Brain pericyte (primary cell): ENCODE measurements around the gene CCPG1.

Experiments
- DNase-seq: peaks from one replicate; pipeline ENCODE4 v3.0.0-alpha.2; 2012; ENCODE audit warnings: low read depth, low spot score

Gene CCPG1

DNA sequence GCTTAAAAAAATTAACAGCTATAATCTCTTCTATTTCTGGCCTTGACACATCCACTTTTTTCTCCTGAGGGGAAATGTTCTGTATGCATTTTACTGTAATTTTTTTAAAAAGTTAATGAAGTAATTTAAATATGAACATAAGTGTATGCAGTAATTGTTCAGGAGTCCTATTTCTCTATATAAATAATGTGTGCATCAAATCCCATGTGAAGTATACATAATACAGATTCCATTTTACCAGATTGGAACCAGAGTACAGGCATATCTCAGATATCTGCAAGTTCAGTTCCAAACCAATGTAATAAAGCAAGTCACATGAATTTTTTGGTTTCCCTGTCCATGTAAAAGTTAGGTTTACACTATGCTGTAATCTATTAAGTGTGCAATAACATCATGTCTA lies 26.6 kb downstream of the CCPG1 start:
- no peak for DNase-seq

DNA sequence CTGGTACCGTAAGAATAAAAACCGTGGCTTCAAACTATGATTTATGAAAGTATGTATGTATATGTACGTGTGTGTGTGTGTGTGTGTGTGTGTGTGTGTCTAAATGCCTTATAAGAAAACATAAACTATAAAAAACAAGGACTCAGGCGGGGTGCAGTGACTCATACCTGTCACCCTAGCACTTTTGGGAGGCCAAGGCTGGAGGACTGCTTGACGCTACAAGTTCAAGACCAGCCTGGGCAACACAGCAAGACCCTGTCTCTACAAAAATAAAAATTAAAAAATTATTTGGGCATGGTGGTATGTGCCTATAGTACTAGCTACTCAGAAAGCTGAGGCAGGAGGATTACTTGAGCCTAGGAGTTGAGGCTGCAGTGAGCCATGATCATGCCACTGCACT lies 29.1 kb downstream of the CCPG1 start:
- DNase-seq, result no peak

DNA sequence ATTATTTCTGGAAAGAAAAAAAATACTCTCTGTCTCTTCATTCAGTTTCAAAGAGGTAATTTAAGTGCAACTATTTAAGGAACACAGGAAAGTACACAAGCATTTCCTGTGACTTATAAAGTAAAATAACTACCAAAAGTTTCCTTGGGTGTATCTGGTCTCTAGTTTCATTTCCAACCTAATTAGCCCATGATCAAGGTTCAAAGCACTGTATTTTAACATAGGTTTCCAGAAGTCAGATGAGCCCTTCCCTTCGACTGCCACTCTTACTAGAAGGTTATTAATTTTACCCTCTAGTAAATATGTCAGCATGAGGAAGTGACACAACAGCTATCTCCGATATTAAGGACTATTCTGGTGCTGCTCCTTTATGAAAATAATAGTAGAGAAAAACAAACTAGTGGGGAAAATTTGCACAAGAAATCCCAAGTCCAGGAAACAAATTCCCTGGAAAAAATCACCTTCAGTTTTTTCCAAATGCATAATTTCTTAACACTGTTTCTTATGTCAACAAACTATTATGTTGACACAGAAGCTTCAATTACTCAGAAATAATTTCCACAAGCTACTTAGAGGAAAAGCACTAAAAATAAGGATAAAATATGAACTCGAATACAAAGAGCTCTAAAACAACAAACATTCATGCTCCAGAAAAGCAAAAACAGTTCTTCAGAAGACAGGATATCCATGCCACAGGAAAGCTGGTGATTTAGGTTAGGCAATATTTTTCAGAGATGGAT lies 35.3 kb downstream of the CCPG1 start:
- DNase-seq, result no peak

DNA sequence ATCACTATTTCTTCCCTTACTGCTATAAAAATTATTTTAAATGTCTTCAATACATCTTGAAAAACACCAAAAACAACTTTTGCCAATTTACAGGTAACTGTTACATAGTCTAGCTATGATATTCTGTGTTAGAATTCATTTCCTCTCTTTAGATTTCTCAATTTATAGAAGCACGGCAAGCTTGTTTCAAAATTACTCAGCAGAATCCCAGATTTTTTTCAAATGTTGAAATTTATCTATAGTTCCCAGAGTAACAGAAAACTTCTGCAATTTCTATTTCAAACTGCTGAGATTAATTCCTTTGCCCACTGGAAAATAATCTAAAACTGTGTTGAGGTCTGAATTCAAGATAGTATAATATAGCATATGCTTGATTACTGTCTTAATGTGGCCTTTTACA lies 41.2 kb downstream of the CCPG1 start:
- DNase-seq, result no peak

DNA sequence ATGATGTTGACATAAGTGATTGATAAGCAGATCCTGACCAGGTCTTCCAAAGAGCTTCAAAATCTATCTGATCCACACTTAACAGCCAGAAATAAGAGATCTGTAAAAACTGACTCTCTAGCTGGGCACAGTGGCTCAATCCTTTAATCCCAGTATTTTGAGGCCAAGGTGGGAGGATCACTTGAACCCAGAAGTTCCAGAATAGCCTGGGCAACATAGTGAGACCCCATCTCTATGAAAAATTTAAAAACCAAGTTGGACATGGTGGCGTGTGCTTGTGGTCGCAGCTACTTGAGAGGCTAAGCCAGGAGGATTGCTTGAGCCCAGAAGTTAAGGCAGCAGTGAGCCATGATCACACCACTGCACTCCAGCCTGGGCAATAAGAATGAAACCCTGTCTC lies 45.5 kb downstream of the CCPG1 start:
- no peak for DNase-seq

DNA sequence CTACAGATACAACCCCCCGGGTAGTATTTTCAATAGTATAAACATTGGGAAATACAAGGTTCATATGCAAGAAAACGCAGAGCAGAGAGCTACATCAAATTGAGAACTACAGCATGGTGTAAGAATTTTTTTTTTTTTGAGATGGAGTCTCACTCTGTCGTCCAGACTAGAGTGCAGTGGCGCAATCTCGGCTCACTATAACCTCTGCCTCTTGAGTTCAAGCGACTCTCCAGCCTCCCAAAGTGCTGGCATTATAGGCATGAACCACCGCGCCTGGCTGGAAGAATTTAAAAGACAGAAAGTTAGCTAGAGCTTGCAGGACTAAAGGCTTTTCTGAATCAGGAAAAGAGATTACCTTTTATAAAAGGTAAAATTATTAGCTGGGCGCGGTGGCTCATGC lies 47.1 kb downstream of the CCPG1 start:
- DNase-seq, result no peak

DNA sequence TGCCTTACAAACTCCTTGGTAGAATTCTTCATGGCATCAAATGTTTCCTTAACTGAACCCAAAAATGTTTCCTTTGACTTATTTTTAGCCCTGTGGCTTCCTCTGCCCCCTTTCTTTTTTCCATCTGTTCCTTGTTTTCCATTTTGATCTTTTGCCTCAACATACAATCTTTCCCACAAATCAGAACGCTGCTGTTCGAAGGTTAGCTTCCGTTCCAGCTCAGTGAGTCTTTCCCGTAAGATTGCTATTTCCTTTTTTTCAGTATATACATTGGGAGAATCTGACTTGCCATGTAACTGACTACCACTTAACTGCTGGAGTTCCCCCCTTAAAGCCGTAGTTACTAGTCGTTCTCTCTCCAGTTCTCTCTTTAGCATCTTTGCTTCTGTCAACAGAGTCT lies 47.9 kb downstream of the CCPG1 start:
- no peak for DNase-seq

DNA sequence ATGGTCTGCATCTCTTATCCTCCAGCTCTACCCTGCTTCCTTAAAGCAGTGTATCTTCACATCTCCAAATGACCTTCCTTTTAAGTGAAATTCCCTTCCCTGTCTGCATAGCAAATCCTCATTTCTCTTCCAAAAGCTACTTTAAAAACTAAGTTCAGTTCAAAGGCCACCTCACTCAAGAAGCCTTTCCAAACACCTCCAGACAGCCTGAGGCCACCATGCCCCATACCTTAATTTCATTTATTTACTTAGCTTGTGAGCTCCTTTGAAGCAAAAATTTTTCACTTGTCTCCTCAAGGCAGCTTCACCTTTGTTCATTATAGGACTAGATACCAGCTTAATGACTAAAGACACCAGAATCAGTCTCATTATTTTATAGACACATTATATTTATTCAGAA lies 49.7 kb downstream of the CCPG1 start:
- DNase-seq, result no peak

DNA sequence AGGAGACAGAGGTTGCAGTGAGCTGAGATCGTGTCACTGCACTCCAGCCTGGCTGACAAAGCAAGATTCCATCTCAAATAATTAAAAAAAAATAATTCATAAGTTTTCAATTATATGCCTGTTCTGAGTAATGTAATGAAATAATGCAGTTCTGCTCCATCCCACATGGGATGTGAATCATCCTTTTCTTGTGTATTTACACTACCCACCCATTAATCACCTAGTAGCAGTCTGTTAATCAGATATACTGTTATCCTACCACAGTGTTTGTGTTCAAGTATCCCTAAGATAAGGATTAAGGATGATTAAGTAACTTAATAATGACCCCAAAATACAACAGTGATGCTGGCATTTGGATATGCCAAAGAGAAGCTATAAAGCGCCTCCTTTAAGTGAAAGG lies 50.4 kb downstream of the CCPG1 start:
- DNase-seq, result no peak

DNA sequence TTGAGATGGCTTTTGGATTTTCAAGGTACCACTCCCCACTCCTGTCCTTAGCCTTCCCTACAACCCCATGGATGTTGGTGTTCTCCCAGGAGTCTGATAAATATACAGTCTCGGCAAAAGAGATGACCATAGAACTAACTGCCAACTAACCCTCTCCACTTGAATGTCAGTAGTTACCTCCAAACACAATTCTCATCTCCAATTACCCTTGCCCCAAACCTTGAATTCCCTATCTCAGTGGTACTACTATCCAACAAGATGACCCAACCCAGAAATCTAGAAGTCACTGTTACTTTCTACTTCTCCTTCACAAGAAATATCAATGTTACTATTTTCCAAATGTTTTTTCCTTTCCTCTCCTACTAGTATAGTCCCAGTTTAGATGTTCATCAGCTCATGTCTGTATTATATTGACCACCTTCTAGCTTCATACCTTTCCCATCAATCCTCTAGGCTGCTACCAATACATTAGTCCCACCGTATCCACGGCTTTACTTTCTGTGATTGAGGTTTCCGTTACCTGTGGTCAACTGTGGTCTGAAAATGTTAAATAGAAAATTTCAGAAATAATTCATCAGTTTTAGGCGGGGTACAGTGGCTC lies 51.1 kb downstream of the CCPG1 start:
- no peak for DNase-seq

DNA sequence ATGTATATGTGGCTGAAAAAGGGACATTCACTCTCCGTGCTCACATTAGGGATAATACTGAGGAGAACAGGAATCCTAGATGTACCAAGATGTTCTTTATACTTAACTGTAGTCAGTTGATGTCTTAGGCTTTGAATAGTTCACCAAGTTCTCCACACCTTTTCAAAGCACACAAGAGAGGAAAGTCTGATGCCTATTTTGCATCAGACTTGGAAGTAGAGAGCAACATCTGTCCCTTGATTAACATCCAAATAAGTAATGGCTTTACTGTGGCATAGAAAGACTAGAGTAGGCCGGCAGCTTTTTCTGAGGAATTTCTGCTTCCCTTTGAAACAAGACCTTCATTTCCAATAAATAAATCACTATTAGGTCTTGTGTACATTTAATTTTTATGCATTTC lies 55.1 kb downstream of the CCPG1 start:
- DNase-seq, result no peak

DNA sequence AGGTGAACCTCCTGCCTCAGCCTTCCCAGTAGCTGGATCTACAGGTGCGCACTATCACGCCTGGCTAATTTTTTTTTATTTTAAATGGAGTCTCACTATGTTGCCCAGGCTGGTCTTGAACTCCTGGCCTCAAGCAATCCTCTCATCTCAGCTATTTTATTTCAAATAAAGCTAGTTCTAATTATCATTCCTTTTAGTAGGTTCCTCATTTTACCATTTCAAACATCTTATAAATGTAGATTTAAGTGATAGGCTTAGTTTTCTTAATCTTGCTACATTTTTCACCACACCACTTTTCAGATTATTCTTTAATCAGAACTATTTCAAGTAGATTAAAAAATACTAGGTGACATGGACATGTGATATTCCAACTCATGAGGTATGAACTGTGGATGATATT lies 58.9 kb downstream of the CCPG1 start:
- DNase-seq, result no peak

DNA sequence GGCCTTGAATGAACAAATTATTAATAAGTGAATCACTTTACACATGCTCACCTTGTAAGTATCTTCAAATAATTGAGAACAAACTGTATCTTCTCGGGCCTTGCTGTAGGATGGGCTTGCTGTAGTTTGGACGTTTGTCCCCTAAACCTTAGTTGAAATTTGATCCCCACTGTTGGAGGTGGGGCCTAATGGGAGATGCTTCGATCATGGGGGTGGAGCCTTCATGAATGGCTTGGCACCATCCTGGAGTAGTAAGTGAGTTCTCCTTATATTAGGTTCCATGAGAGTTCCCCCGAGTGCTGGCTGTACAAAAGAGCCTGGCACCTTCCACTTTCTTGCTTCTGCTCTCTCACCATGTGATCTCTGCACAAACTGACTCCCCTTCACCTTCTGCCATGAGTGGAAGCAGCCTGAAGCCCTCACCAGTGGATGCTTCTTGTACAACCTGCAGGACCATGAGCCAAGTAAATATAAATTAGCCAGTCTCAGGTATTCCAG lies 59.8 kb downstream of the CCPG1 start:
- no peak for DNase-seq

DNA sequence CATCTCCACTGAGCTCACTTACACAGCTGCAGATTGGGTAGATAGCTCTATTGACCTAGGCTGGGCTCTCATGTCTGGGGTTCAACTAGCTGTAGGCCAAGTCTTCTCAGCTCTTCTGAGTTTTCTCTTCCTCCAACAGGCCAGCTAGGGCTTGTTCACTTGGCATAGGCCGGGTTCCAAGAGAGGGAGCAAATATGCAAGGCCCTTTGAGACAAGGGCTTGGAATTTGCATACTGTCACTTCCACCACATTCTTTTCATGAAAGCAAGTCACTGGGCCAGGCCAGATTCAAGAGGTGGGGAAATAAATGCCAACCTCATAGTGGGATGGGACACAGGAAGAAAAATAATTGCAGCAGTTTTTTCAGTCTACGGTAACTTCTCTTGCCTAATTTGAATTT lies 64.0 kb downstream of the CCPG1 start:
- no peak for DNase-seq

DNA sequence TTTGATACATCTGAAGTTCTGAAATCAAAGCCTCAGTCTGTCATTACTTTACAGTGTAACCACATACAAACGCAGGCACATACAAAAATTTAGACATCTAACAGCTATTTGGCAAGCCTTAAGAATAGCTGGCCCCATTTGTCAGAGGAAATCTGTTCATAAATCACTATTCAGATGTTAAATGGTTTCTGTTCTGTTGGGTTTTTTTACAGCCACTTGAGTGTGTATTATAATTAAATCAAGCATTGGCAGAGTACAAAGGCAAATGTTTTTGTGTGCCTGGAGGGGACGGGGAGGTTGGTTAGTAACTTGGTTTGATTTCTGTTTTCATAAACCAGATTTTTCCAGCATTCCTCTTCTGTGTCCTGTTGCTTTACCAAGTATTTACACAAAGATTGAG lies 65.0 kb downstream of the CCPG1 start:
- DNase-seq, result no peak

DNA sequence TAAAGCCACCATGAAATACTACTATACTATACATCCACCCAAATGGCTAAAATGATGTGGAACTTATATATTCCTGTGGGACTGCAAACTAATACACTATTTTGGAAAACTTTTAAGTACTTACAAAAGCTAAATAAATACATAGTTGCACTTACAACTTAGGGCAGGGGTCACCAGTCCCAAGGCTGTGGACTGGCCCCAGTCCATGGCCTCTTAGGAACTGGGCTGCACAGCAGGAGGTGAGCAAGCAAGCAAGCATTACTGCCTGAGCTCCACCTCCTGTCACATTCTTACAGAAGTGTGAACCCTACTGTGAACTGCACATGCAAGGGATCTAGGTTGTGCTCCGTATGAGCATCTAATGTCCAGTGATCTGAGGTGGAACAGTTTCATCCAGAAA lies 71.0 kb downstream of the CCPG1 start:
- DNase-seq, result no peak

DNA sequence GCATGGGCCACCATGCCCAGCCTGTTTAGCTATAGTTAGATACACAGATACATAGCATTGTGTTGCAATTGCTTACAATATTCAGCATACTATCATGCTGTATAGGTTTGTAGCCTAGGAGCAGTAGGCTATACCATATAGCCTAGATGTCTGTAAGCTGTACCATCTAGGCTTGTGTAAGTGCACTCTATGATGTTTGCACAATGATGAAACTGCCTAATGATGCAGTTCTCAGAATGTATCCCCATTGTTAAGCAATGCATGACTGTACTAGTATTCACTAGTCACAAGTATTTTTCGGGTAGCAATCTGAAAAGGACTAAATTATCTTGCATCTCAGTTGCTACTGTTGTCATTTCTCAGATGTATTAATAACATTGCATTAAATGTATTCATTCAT lies 73.2 kb downstream of the CCPG1 start:
- no peak for DNase-seq

DNA sequence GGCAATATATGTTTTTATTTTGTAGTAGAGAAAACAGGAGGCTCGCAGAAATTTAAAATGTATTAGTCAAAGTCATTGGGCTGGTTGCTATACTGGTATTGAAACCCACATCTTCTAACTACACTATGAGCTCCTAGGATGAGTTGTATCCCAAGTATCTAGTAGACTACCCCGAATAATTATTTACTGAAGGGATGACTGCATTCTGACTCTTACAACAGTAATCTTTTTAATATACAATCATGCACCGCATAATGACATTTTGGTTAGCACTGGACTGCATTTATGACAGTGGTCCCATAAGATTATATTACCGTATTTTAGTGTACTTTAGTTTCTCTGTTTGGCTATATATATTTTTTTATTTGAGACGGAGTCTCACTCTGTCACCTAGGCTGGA lies 73.8 kb downstream of the CCPG1 start:
- DNase-seq, result no peak

DNA sequence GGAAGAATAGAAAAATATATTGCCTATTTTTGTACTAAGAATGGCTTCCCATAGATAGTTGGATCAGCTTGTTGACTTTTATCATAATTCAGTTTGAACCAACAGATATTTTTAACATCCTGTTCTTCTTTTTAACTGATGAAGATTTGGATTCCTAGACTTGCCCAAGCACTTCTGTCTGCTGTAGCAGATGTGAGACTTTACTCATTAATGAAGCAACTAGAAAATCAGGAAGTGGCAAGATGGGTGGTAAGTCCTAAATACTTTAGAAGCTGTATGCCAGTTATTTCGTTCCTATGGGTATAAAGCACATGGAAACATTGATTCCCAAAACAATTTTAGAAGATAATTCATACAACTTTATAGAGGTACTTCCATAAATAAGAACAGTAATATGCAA lies 80.8 kb downstream of the CCPG1 start:
- no peak for DNase-seq

DNA sequence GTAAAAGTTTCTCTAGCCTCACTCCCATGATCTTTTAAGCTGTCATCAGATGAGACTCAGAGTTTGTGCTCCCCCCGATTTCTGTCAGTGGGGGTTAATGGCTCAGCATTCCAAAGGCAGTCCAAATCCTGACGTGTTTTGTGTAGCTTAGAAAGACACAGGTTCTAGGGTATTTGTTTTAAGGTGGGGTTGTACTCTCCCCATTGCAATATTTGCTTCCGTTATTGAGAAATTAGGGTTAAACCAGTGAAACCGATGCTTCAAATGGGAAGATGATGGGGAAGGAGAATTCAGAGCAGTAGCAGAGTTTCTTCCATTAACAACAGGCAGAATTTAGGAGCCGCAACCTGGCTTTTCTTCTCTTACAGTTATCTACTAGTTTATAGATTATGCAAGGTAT lies 85.7 kb downstream of the CCPG1 start:
- DNase-seq, result no peak

DNA sequence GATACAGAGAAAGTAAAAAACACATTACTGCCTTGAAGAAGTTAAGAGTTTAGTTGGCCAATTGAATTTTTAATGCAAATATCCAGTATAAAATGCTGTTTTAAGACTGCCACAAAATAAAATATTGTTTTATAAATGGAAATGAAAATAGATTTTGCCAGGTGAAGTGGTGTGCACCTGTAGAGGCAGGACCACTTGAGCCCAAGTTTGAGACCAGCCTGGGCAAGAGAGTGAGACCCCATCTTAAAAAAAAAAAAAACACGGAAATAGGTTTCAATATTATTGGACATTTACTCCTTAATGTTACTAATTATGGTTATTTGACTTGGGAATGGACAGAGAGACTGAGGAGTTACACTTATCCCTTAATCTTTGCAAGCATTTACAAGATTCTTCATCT lies 87.2 kb downstream of the CCPG1 start:
- no peak for DNase-seq

DNA sequence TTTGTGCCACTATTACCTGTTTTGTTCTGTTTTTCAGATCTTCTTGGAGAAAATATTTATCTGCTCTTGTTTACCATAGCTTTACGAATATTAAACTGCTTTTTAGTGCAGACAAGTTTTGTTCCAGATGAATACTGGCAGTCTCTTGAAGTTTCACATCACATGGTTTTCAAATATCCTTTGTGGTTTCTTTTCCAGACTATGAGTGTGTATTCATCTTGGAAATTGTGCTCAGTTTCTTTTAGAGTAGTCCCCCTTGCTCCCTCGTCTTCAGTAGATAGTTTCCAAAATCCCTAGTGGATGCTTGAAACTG lies 88.0 kb downstream of the CCPG1 start:
- DNase-seq, result no peak

DNA sequence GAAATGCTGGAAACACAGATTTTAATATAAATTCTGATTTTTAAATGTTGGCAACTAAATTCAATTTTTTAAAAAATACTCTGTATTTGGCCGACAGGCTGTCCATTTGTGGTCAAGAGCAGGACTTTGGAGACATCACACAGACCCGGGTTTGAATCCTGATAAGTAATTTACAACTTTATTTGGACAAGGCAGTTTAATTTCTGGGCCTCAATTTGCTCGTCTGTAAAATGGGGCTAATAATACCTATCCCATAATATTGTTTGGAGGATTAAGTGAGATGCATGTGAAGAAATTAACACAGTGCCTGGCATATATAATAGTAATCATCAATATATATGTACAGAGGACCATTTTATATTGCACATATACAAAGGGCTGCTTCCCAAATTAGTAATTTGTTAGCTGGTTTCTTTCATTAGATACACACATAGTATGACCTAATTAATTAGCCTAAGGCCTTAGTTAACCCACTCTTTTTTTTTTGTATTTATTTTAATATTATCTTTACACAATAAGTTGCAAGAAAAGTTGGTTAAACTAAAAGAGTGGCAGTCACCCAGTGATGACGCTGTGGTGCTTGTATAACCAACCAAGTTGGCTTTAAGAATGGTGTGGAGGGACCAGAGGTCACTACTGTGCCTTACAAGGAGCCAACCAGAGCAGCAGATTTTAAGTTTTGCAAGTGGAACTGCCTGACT lies 88.5 kb downstream of the CCPG1 start:
- no peak for DNase-seq
